ENCODE data around the gene WDFY2. TPM values are rescaled to one million over a fixed set of nuclear protein-coding genes. Genes with fewer than 3 reads are reported as not detected.

The WDFY2 gene
- total RNA-seq, 1 donor from 2014 or later: 4.5 TPM

DNA sequence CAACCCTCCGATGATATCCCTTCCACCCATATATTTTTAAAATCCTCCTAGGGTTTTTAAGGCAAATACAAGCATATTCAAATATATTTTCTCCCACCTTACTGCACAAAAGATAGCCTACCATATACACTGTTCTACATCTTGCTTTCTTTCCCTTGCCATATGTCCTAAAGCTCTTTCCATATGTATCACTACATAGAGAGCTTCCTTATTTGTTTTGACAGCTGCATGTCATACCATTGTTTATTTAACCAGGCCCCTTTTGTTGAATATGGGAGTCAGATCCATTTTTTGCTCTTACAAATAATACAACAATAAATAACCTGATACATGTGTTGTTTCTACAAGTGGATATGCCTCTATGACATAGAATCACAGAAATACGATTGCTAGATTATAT, 32.8 kb upstream of the WDFY2 start:
- H3K4me1 ChIP-seq: no peaks in the 10 kb centered on the region
- no peak overlapping the region for H3K27ac ChIP-seq (replicated peaks)
- no peaks in the 10 kb centered on the region for H3K36me3 ChIP-seq
- no peak for DNase-seq
- H3K9me3 ChIP-seq (replicated peaks): no peaks in the 10 kb centered on the region
- intact Hi-C loops (cut with micrococcal nuclease): no loop called here
- H3K27me3 ChIP-seq (ENCODE audit: low read depth): no peaks in the 10 kb centered on the region
- TF ChIP-seq, protein P1, sequence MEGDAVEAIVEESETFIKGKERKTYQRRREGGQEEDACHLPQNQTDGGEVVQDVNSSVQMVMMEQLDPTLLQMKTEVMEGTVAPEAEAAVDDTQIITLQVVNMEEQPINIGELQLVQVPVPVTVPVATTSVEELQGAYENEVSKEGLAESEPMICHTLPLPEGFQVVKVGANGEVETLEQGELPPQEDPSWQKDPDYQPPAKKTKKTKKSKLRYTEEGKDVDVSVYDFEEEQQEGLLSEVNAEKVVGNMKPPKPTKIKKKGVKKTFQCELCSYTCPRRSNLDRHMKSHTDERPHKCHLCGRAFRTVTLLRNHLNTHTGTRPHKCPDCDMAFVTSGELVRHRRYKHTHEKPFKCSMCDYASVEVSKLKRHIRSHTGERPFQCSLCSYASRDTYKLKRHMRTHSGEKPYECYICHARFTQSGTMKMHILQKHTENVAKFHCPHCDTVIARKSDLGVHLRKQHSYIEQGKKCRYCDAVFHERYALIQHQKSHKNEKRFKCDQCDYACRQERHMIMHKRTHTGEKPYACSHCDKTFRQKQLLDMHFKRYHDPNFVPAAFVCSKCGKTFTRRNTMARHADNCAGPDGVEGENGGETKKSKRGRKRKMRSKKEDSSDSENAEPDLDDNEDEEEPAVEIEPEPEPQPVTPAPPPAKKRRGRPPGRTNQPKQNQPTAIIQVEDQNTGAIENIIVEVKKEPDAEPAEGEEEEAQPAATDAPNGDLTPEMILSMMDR (IDR thresholded peaks at IDR 0.05; ENCODE audit: borderline replicate concordance): no peak
- no peak overlapping the region for H3K4me3 ChIP-seq

DNA sequence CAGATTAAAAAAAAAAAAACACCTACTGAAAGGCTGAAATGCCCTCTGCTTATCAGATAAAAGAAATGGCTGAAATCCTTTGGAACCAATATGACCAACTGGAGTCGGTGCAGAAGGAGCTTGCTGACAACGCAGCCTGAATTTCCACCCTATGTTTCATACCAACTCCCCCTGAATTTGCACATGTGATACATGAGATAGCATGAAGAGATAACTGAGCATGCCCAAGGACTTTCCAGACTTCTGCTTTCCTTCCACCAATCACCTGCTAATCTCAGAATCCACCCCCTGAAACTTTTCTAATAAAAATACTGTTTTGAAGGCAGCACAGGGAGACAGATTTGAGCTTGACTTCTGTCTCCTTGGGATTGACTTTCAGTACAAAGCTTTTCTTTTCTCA, 32.2 kb upstream of the WDFY2 start:
- intact Hi-C loops (cut with micrococcal nuclease): no loop called here
- Histone ChIP-seq H3K36me3 (no peaks in the 10 kb centered on the region), H3K27ac (replicated peaks) (no peak overlapping the region), H3K9me3 (replicated peaks) (no peaks in the 10 kb centered on the region), H3K4me3 (no peak overlapping the region), H3K4me1 (no peaks in the 10 kb centered on the region), H3K27me3 (ENCODE audit: low read depth) (no peaks in the 10 kb centered on the region)
- DNase-seq: no peak
- TF ChIP-seq, protein P1 (IDR thresholded peaks at IDR 0.05; ENCODE audit: borderline replicate concordance): no peak

DNA sequence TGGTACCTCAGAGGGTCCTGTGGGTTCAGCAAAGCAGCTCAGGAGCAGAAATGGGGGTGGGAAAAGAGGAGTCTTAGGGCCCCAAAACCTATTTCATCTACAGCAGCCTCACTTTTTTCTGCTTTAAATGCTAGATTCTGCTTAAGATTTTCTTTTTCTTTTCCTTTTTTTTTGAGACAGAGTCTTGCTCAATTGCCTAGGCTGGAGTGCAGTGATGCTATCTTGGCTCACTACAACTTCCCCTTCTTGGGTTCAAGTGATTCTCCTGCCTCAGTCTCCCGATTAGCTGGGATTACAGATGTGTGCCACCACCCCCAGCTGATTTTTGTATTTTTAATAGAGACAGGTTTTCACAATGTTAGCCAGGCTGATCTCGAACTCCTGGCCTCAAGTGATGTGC, 30.7 kb upstream of the WDFY2 start:
- TF ChIP-seq, protein P1 (IDR thresholded peaks at IDR 0.05; ENCODE audit: borderline replicate concordance): no peak
- Histone ChIP-seq H3K9me3 (replicated peaks) (no peaks in the 10 kb centered on the region), H3K4me1 (peaks cover 10% of the 10 kb centered on the region), H3K36me3 (no peaks in the 10 kb centered on the region), H3K4me3 (no peak overlapping the region), H3K27me3 (ENCODE audit: low read depth) (no peaks in the 10 kb centered on the region), H3K27ac (replicated peaks) (no peak overlapping the region)
- intact Hi-C loops (cut with micrococcal nuclease): no loop called here
- no peak for DNase-seq

DNA sequence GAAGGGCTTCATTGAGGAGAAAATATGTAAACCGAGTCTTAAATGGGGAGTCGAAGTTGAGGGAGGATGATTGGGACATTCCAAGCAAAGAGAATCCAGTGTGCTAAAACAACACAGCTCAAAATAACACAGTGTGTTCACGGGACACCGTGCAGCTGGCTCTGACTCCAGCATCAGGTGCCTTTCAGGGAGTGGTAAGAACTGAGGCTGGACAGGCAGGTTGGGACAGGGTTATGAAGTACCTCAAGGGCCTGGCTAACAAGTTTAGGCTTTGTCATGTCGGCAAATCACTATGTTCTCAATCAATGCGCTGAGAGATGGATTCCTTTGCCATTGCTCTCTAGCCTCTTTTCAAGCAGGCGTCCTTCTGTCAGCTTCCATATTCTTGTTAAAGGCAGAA, 27.5 kb upstream of the WDFY2 start:
- H3K36me3 ChIP-seq: no peaks in the 10 kb centered on the region
- TF ChIP-seq, protein P1 (IDR thresholded peaks at IDR 0.05; ENCODE audit: borderline replicate concordance): no peak
- intact Hi-C loops (cut with micrococcal nuclease): no loop called here
- H3K27me3 ChIP-seq (ENCODE audit: low read depth): no peaks in the 10 kb centered on the region
- H3K9me3 ChIP-seq (replicated peaks): no peaks in the 10 kb centered on the region
- H3K4me3 ChIP-seq: no peak overlapping the region
- peak; percentile 27 for DNase-seq
- peaks cover 13% of the 10 kb centered on the region for H3K4me1 ChIP-seq
- H3K27ac ChIP-seq (replicated peaks): peak overlapping the region; percentile 30

DNA sequence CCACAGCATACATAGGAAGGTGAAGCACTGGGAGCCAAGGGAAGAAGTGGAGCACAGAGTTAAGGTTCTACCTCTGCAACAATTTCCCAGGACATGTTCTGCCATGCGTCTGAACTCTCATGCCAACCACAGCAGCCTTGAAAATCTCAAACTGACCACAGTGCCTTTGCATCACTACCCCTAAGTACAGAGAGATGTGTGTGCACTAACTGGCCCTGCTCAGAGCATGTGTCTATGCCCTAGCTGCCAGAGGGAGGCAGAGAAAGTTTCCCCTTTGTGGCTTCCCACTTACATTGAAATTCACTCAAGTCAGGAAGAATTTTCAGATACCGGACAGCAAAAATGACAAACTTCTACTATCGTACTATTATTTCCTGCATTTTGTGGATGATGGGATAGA, 26.8 kb upstream of the WDFY2 start:
- Histone ChIP-seq H3K27me3 (ENCODE audit: low read depth) (no peaks in the 10 kb centered on the region), H3K36me3 (no peaks in the 10 kb centered on the region), H3K27ac (replicated peaks) (peak overlapping the region; percentile 21), H3K9me3 (replicated peaks) (no peaks in the 10 kb centered on the region), H3K4me1 (peaks cover 18% of the 10 kb centered on the region), H3K4me3 (no peak overlapping the region)
- TF ChIP-seq, protein P1 (IDR thresholded peaks at IDR 0.05; ENCODE audit: borderline replicate concordance): no peak
- intact Hi-C loops (cut with micrococcal nuclease): no loop called here
- no peak for DNase-seq

All from left ventricle myocardium inferior (tissue), 1 donor.